K562 treated with DMSO at 1 percent for 4 hours (cell line): Measurements from ENCODE around the gene HCN1. TPM values are rescaled to one million over a fixed set of nuclear protein-coding genes. Genes with fewer than 3 reads are reported as not detected.

ENCODE experiments used
- total RNA-seq: library from RNA; unstranded; fragments of 300-600 nt; gene quantifications from 2 replicates; pipeline ENCODE4 v1.2.3, GENCODE V29; 2022; ENCODE audit not compliant: insufficient read depth

The HCN1 gene
- not detected in 2 replicates for total RNA-seq

GRCh38 chr5:45696206-45696836 lies at the start of gene HCN1:
HCN1 (minus strand) TSS chr5:45696380.

